ENCODE measurements around the gene ZNF654. TPM values are rescaled to one million over a fixed set of nuclear protein-coding genes. Genes with fewer than 3 reads are reported as not detected.

ZNF654 gene
- total and polyA plus RNA-seq, 2 of the 13 experiments (the other 11 are each of a cell fraction or from before 2014, with no cell fraction given): 1.8 to 4.1 TPM

DNA sequence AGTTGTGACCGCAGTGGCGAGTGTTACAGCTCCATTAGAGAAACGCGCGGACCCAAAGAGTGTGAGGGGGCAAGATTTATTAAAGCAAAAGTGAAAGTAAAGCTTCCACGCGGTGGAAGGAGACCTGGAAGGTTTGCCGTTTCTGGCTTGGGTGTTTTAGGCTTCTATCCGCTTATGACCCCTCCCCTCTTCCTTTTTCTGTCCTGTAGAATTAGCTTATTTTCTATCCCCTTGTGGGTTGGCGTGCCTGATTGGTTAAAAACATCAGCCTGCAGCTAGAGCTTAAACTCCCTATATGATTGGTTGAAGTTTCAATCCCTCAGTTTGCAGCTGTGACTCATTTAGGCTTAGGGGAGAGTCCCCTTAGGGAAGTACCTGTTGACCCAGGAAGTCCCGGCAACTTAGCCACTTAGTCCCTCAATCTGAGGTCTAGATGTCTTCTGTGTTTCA, 130.3 kb downstream of the ZNF654 start (continued):
- TF ChIP-seq, protein P1, sequence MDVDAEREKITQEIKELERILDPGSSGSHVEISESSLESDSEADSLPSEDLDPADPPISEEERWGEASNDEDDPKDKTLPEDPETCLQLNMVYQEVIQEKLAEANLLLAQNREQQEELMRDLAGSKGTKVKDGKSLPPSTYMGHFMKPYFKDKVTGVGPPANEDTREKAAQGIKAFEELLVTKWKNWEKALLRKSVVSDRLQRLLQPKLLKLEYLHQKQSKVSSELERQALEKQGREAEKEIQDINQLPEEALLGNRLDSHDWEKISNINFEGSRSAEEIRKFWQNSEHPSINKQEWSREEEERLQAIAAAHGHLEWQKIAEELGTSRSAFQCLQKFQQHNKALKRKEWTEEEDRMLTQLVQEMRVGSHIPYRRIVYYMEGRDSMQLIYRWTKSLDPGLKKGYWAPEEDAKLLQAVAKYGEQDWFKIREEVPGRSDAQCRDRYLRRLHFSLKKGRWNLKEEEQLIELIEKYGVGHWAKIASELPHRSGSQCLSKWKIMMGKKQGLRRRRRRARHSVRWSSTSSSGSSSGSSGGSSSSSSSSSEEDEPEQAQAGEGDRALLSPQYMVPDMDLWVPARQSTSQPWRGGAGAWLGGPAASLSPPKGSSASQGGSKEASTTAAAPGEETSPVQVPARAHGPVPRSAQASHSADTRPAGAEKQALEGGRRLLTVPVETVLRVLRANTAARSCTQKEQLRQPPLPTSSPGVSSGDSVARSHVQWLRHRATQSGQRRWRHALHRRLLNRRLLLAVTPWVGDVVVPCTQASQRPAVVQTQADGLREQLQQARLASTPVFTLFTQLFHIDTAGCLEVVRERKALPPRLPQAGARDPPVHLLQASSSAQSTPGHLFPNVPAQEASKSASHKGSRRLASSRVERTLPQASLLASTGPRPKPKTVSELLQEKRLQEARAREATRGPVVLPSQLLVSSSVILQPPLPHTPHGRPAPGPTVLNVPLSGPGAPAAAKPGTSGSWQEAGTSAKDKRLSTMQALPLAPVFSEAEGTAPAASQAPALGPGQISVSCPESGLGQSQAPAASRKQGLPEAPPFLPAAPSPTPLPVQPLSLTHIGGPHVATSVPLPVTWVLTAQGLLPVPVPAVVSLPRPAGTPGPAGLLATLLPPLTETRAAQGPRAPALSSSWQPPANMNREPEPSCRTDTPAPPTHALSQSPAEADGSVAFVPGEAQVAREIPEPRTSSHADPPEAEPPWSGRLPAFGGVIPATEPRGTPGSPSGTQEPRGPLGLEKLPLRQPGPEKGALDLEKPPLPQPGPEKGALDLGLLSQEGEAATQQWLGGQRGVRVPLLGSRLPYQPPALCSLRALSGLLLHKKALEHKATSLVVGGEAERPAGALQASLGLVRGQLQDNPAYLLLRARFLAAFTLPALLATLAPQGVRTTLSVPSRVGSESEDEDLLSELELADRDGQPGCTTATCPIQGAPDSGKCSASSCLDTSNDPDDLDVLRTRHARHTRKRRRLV (CRISPR knock-in tag; IDR thresholded peaks at IDR 0.05): no peak
- TF ChIP-seq ZNF383 (CRISPR knock-in tag; IDR thresholded peaks at IDR 0.05; ENCODE audit: borderline replicate concordance) (no peak), ZNF251 (CRISPR knock-in tag; IDR thresholded peaks at IDR 0.05) (no peak), SNAI1 (CRISPR knock-in tag; IDR thresholded peaks at IDR 0.05; ENCODE audit: borderline replicate concordance) (no peak), SAP130 (CRISPR knock-in tag; IDR thresholded peaks at IDR 0.05; ENCODE audit: low read depth) (peak; percentile 39; the same call in 1 of the 2 replicates), ZNF460 (CRISPR knock-in tag; IDR thresholded peaks at IDR 0.05; ENCODE audit: borderline replicate concordance) (no peak), XRCC5 (optimal IDR thresholded peaks at IDR 0.05; ENCODE audit: low read length) (no peak), PRMT3 (CRISPR knock-in tag; IDR thresholded peaks at IDR 0.05; ENCODE audit: borderline replicate concordance, low read depth) (no peak), NFE2L2 (IDR thresholded peaks at IDR 0.05; ENCODE audit: low read length) (no peak), ZC3H4 (CRISPR knock-in tag; IDR thresholded peaks at IDR 0.05; ENCODE audit: borderline replicate concordance) (no peak), KMT2A (CRISPR knock-in tag; IDR thresholded peaks at IDR 0.05) (no peak), ZFP90 (CRISPR knock-in tag; IDR thresholded peaks at IDR 0.05; ENCODE audit: borderline replicate concordance) (no peak), AKAP8 (CRISPR knock-in tag; IDR thresholded peaks at IDR 0.05) (no peak), CBFB (CRISPR knock-in tag; IDR thresholded peaks at IDR 0.05) (no peak), SP2 (CRISPR knock-in tag; IDR thresholded peaks at IDR 0.05) (peak; percentile 77), PHB2 (IDR thresholded peaks at IDR 0.05; ENCODE audit: partially characterized antibody) (no peak), TCF12 (IDR thresholded peaks at IDR 0.05) (no peak), TCF12 (CRISPR knock-in tag; IDR thresholded peaks at IDR 0.05) (no peak), GLI4 (CRISPR knock-in tag; IDR thresholded peaks at IDR 0.05; ENCODE audit: borderline replicate concordance) (no peak), ZNF616 (CRISPR knock-in tag; IDR thresholded peaks at IDR 0.05; ENCODE audit: low read depth) (no peak), ZNF33A (CRISPR knock-in tag; IDR thresholded peaks at IDR 0.05; ENCODE audit: borderline replicate concordance) (no peak), NONO (IDR thresholded peaks at IDR 0.05) (no peak), NONO (CRISPR knock-in tag; conservative IDR thresholded peaks at IDR 0.05) (no peak), GZF1 (CRISPR knock-in tag; IDR thresholded peaks at IDR 0.05) (no peak), MYC (CRISPR knock-in tag; IDR thresholded peaks at IDR 0.05; ENCODE audit: borderline replicate concordance) (no peak)
- TF ChIP-seq, protein P2, sequence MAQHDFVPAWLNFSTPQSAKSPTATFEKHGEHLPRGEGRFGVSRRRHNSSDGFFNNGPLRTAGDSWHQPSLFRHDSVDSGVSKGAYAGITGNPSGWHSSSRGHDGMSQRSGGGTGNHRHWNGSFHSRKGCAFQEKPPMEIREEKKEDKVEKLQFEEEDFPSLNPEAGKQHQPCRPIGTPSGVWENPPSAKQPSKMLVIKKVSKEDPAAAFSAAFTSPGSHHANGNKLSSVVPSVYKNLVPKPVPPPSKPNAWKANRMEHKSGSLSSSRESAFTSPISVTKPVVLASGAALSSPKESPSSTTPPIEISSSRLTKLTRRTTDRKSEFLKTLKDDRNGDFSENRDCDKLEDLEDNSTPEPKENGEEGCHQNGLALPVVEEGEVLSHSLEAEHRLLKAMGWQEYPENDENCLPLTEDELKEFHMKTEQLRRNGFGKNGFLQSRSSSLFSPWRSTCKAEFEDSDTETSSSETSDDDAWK (CRISPR knock-in tag; IDR thresholded peaks at IDR 0.05): no peak
- TF ChIP-seq, protein P3, sequence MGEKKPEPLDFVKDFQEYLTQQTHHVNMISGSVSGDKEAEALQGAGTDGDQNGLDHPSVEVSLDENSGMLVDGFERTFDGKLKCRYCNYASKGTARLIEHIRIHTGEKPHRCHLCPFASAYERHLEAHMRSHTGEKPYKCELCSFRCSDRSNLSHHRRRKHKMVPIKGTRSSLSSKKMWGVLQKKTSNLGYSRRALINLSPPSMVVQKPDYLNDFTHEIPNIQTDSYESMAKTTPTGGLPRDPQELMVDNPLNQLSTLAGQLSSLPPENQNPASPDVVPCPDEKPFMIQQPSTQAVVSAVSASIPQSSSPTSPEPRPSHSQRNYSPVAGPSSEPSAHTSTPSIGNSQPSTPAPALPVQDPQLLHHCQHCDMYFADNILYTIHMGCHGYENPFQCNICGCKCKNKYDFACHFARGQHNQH (CRISPR knock-in tag; IDR thresholded peaks at IDR 0.05): no peak

Measured in HepG2 (cell line).